ENCODE data around the gene IP6K2. TPM values are rescaled to one million over a fixed set of nuclear protein-coding genes. Genes with fewer than 3 reads are reported as not detected.

The IP6K2 gene
- polyA plus RNA-seq, 2 of the 4 experiments (the other 2 are of a cell fraction), result 61.9 to 78.4 TPM

GRCh38 chr3:48652923-48653715 is 63.9 kb downstream of the IP6K2 start:
- WGBS (ENCODE audit: missing lambda C conversion rate), result 91% methylated on average over 15 of the region's 15 CpGs

GRCh38 chr3:48651771-48652170 is 65.2 kb downstream of the IP6K2 start:
- DNase-seq (ENCODE audit: low read depth in 1 of 2, low spot score in 1 of 2) (no peak), FAIRE-seq (no peak), ATAC-seq (no peak)
- CTCF ChIA-PET, result interaction anchor here (0.7 to 3.3 kb wide), 4 partner anchors 11 to 59 kb away, joined by 3 to 13 read pairs (median 3); partner anchors contain the start of genes CELSR3 and UQCRC1
- POLR2A ChIA-PET, result no interaction called here
- TF ChIP-seq HES2 (IDR thresholded peaks at IDR 0.05), result no peak
- no peak for TF ChIP-seq SREBF2 (IDR thresholded peaks at IDR 0.05)
- TF ChIP-seq SMC3 (IDR thresholded peaks at IDR 0.05), result no peak
- TF ChIP-seq BHLHE40 (IDR thresholded peaks at IDR 0.05; ENCODE audit: low read depth, low read length), result no peak
- no peak for TF ChIP-seq TP53 (CRISPR knock-in tag; IDR thresholded peaks at IDR 0.05)
- TF ChIP-seq ELK1 (IDR thresholded peaks at IDR 0.05; ENCODE audit: low read depth, low read length), result no peak
- TF ChIP-seq ESRRA (IDR thresholded peaks at IDR 0.05; ENCODE audit: borderline replicate concordance, low read length), result no peak
- TF ChIP-seq EHF (CRISPR knock-in tag; IDR thresholded peaks at IDR 0.05), result no peak
- TF ChIP-seq CEBPB (IDR thresholded peaks at IDR 0.05), result no peak
- TF ChIP-seq PHF8 (IDR thresholded peaks at IDR 0.05; ENCODE audit: borderline replicate concordance, low read depth), result no peak
- TF ChIP-seq RCOR1 (IDR thresholded peaks at IDR 0.05; ENCODE audit: low read depth, low read length), result no peak
- no peak for TF ChIP-seq NFE2L2 (conservative IDR thresholded peaks at IDR 0.05; ENCODE audit: low read length)
- no peak for TF ChIP-seq KDM5A (IDR thresholded peaks at IDR 0.05)
- no peak for TF ChIP-seq CHD4 (IDR thresholded peaks at IDR 0.05; ENCODE audit: borderline replicate concordance)
- TF ChIP-seq E2F6 (IDR thresholded peaks at IDR 0.05; ENCODE audit: borderline replicate concordance, low read depth), result no peak
- no peak for TF ChIP-seq CTCF (IDR thresholded peaks at IDR 0.05)
- TF ChIP-seq HOXB5 (CRISPR knock-in tag; IDR thresholded peaks at IDR 0.05), result no peak
- no peak for TF ChIP-seq RARB (CRISPR knock-in tag; IDR thresholded peaks at IDR 0.05)
- TF ChIP-seq RAD21 (conservative IDR thresholded peaks at IDR 0.05 in 1 of 2, IDR thresholded peaks at IDR 0.05 in 1 of 2), result no peak
- 80% methylated on average over 1 of the region's 11 CpGs for WGBS (ENCODE audit: missing lambda C conversion rate)
- no peaks in the 10 kb centered on the region for H3K9me3 ChIP-seq
- no peak overlapping the region for H3K4me3 ChIP-seq
- no peak overlapping the region for H3K27ac ChIP-seq
- H3K4me1 ChIP-seq, result peaks cover 9% of the 10 kb centered on the region; the same call in 1 of the 3 replicates
- H3K4me2 ChIP-seq, result no peak overlapping the region

More at GRCh38 chr3:48652923-48653715, 63.9 kb downstream of the IP6K2 start:
- Histone ChIP-seq H3K27ac (no peak overlapping the region), H3K9me3 (no peaks in the 10 kb centered on the region), H3K4me3 (no peak overlapping the region), H3K4me2 (no peak overlapping the region), H3K4me1 (peaks cover 9% of the 10 kb centered on the region; the same call in 1 of the 3 replicates)
- ChIA-PET POLR2A (no interaction called here), CTCF (interaction anchor here (3.3 to 6.3 kb wide), 2 partner anchors 10 to 19 kb away, joined by 13 to 46 read pairs; partner anchors contain the start of genes CELSR3 and SLC26A6)
- ATAC-seq (no peak), DNase-seq (ENCODE audit: low read depth in 1 of 2, low spot score in 1 of 2) (no peak), FAIRE-seq (no peak)
- TF ChIP-seq ESRRA (IDR thresholded peaks at IDR 0.05; ENCODE audit: borderline replicate concordance, low read length) (no peak), ATOH8 (CRISPR knock-in tag; IDR thresholded peaks at IDR 0.05; ENCODE audit: low read depth) (no peak), CTCF (IDR thresholded peaks at IDR 0.05) (no peak), CHD4 (IDR thresholded peaks at IDR 0.05; ENCODE audit: borderline replicate concordance) (no peak), EP300 (IDR thresholded peaks at IDR 0.05) (no peak), MAFK (IDR thresholded peaks at IDR 0.05; ENCODE audit: partially characterized antibody) (no peak)
